Measurements from ENCODE around the gene SF3B6. TPM values are rescaled to one million over a fixed set of nuclear protein-coding genes. Genes with fewer than 3 reads are reported as not detected.

SF3B6 gene
- total and polyA plus RNA-seq, 8 donors, result 16.7 to 65.4 (median 33.4) TPM

GRCh38 chr2:24026233-24026632 lies 49.9 kb downstream of the SF3B6 start:
- TF ChIP-seq CTCF (IDR thresholded peaks at IDR 0.05), result no peak
- Histone ChIP-seq H3K4me1 (no peaks in the 10 kb centered on the region), H3K9me3 (no peaks in the 10 kb centered on the region), H3K4me3 (no peak overlapping the region), H3K27ac (no peak overlapping the region), H3K36me3 (peaks cover 0 to 16% (median 2%) of the 10 kb centered on the region in 3 donors), H3K27me3 (no peaks in the 10 kb centered on the region)
- intact Hi-C loops (cut with DNase I), result no loop called here
- no peak for FAIRE-seq
- 64 to 70% methylated on average over 2 of the region's 2 CpGs for whole genome bisulfite sequencing, 2 donors
- DNase-seq, result no peak
- ATAC-seq, result no peak

- 87 to 93% methylated on average over 15 to 17 of the region's 17 CpGs for WGBS, 2 donors
- Histone ChIP-seq H3K27me3 (no peaks in the 10 kb centered on the region), H3K4me3 (no peak overlapping the region), H3K27ac (no peak overlapping the region), H3K9me3 (no peaks in the 10 kb centered on the region), H3K4me1 (no peaks in the 10 kb centered on the region), H3K36me3 (peaks cover 0 to 8% (median 0%) of the 10 kb centered on the region in 3 donors)
- no peak for DNase-seq
- no peak for TF ChIP-seq CTCF (IDR thresholded peaks at IDR 0.05)
- intact Hi-C loops (cut with DNase I), result no loop called here
- FAIRE-seq, result no peak
- no peak for ATAC-seq
Measured at GRCh38 chr2:24024996-24025663, 51.0 kb downstream of the SF3B6 start.

- no peak overlapping the region for H3K27ac ChIP-seq
- no peaks in the 10 kb centered on the region for H3K27me3 ChIP-seq
- H3K36me3 ChIP-seq, result peaks cover 0 to 3% (median 0%) of the 10 kb centered on the region in 3 donors
- TF ChIP-seq CTCF (IDR thresholded peaks at IDR 0.05), result no peak
- FAIRE-seq (no peak), DNase-seq (peak in 2 of 6 donors; percentile 36 to 66), ATAC-seq (no peak)
- no peaks in the 10 kb centered on the region for H3K9me3 ChIP-seq
- no peaks in the 10 kb centered on the region for H3K4me1 ChIP-seq
- intact Hi-C loops (cut with DNase I), result no loop called here
- H3K4me3 ChIP-seq, result no peak overlapping the region
- 71 to 72% methylated on average over 12 of the region's 12 CpGs for WGBS, 2 donors
Measured at GRCh38 chr2:24024018-24024417, 52.1 kb downstream of the SF3B6 start.

- no peak for ATAC-seq
Measured at GRCh38 chr2:24022975-24023575, 53.1 kb downstream of the SF3B6 start.

More at GRCh38 chr2:24022975-24023575, 53.1 kb downstream of the SF3B6 start:
- Histone ChIP-seq H3K27me3 (no peaks in the 10 kb centered on the region), H3K9me3 (no peaks in the 10 kb centered on the region), H3K4me1 (no peaks in the 10 kb centered on the region), H3K4me3 (no peak overlapping the region), H3K27ac (no peak overlapping the region), H3K36me3 (no peaks in the 10 kb centered on the region)
- WGBS, 2 donors, result 79 to 92% methylated on average over 16 of the region's 16 CpGs
- FAIRE-seq, result no peak
- TF ChIP-seq CTCF (IDR thresholded peaks at IDR 0.05), result no peak
- DNase-seq, result no peak
- intact Hi-C loops (cut with DNase I), result no loop called here

Measured in pancreas (tissue), 10 donors.